SH-SY5Y (cell line): ENCODE measurements around the gene UGT1A3.

Experiments
- GATA2 ChIP-seq: IDR thresholded peaks from 2 replicates; pipeline ENCODE4 v1.6.1; 2011; ENCODE audit warnings: mild to moderate bottlenecking, low read depth, low read length
- GATA3 ChIP-seq: IDR thresholded peaks from 2 replicates; pipeline ENCODE4 v1.6.1; 2011; ENCODE audit warnings: low read depth, mild to moderate bottlenecking, low read length, moderate library complexity

- TF ChIP-seq GATA3 (no peak), GATA2 (no peak)
These were observed 14.7 kb upstream of the UGT1A3 start for GRCh38 chr2:233714121-233714520.
